ENCODE results near the gene GRIA2.

Gene GRIA2

DNA sequence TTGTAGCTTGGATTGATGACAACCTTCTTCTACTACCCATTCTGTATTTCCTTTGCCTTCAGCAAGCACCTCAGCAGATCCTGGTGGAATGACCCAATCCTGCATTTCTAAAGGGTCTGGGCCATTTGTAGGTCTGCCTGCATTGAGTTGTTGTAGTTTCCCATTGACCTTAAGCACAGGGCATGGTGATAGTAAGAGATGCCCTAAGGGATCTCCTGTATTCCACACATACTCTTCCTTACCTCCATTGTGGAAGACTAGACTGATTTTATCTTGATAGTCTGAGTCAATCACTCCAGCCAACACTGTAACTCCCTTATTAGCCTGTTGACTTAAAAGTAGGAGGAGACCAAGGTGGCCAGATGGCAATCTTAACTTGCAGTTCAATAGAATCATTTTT is 184.5 kb downstream of the GRIA2 start:
- DNase-seq: no peak
